K562 (cell line): ENCODE results near the gene MECR. TPM values are rescaled to one million over a fixed set of nuclear protein-coding genes. Genes with fewer than 3 reads are reported as not detected.
A peak's percentile ranks its signal among the peaks of the same experiment; 100 is the strongest.

Source experiments
- ATAC-seq: fragments of 200-7000 bp; cut with Tn5 transposase; 3 replicates; pipeline ENCODE4 v1.9.1; 2020; ENCODE audit warnings: moderate library complexity
- BruUV-seq: library from RNA; stranded (reverse); fragments of 400-500 nt; replicated peaks from 2 replicates; lab custom pipeline; 2021; lab: Mats Ljungman, UMichigan
- CTCF ChIA-PET: fragments of 300-600 bp; formaldehyde crosslinking; extraction: SDS; loops from one replicate; lab custom pipeline; 2021; ENCODE audit warnings: low intra/inter-chr PET ratio; lab: Yijun Ruan, JAX
- POLR2A ChIA-PET: fragments of 300-600, 350-650 bp; sonication (Branson Sonifier 250); formaldehyde crosslinking; extraction: SDS; loops from one replicate; lab custom pipeline; 2021; ENCODE audit warnings: antibody characterized with exemption, inconsistent platforms; lab: Yijun Ruan, JAX
- DNase-seq, 4 experiments: peaks; one replicate each; pipeline versions ENCODE4 v3.0.0 to v3.0.0-alpha.2; 2011 to 2018; ENCODE audit warnings: low spot score in 3 of 4, mixed read lengths in 3 of 4; ENCODE audit errors: extremely low read depth in 1 of 4
- FAIRE-seq: peaks from 2 replicates; lab custom pipeline; 2011; peaks lifted over from hg19 to GRCh38; lab: Jason Lieb, UNC
- H2AFZ ChIP-seq: 2 replicates; pipeline ENCODE4 v1.6.0; 2011; ENCODE audit warnings: low read depth, low read length, control low read depth, inconsistent platforms
- H3K27ac ChIP-seq: fragments of 200-600 bp; 3 replicates; pipeline ENCODE4 v1.8.0; 2011; ENCODE audit warnings: low read depth, mild to moderate bottlenecking, control low read depth, inconsistent platforms, low read length, moderate library complexity, mixed read lengths; ENCODE audit errors: extremely low read depth
- H3K27me3 ChIP-seq, 2 experiments: fragments of 300-600 bp in 1 of 2; 2 replicates in 1 of 2; 3 replicates in 1 of 2; pipeline versions ENCODE4 v1.6.0 to v1.8.0; 2011; ENCODE audit warnings: inconsistent platforms in 2 of 2, low read length in 2 of 2, mild to moderate bottlenecking in 1 of 2, mixed read lengths in 1 of 2, moderate library complexity in 1 of 2; ENCODE audit not compliant: control insufficient read depth in 2 of 2, insufficient read depth in 2 of 2
- H3K36me3 ChIP-seq: fragments of 300-600 bp; 3 replicates; pipeline ENCODE4 v1.8.0; 2011; ENCODE audit warnings: mild to moderate bottlenecking, low read length, inconsistent platforms; ENCODE audit not compliant: control insufficient read depth, insufficient read depth
- H3K4me1 ChIP-seq, 2 experiments: fragments of 200-600 bp in 1 of 2; replicated peaks in 1 of 2; 2 replicates in 1 of 2; 3 replicates in 1 of 2; pipeline versions ENCODE4 v1.5.1 to v1.8.0; 2011; ENCODE audit warnings: inconsistent platforms in 2 of 2, low read length in 2 of 2, mild to moderate bottlenecking in 1 of 2, mixed read lengths in 1 of 2, moderate library complexity in 1 of 2; ENCODE audit not compliant: control insufficient read depth in 2 of 2, insufficient read depth in 2 of 2
- H3K4me2 ChIP-seq: 2 replicates; pipeline ENCODE4 v1.6.1; 2011; ENCODE audit warnings: low read length, control low read depth, inconsistent platforms, mixed read lengths; ENCODE audit not compliant: insufficient read depth
- H3K4me3 ChIP-seq: fragments of 200-600 bp; sonication (generic), shearing (Covaris generic); 2 replicates; pipeline ENCODE4 v1.5.1; 2016; ENCODE audit warnings: control low read depth, inconsistent platforms
- H3K79me2 ChIP-seq: fragments of 200-600 bp; 3 replicates; pipeline ENCODE4 v1.8.0; 2011; ENCODE audit warnings: low read length, inconsistent platforms; ENCODE audit not compliant: control insufficient read depth, insufficient read depth
- H3K9ac ChIP-seq, 2 experiments: 2 replicates each; pipeline versions ENCODE4 v1.6.0 to v1.6.1; 2011; ENCODE audit warnings: low read depth in 2 of 2, low read length in 2 of 2, control low read depth in 1 of 2, inconsistent platforms in 1 of 2, mild to moderate bottlenecking in 1 of 2, mixed read lengths in 1 of 2; ENCODE audit not compliant: insufficient read depth in 1 of 2
- H3K9me1 ChIP-seq: one replicate; pipeline ENCODE4 v1.6.0; 2011; ENCODE audit warnings: inconsistent platforms, mild to moderate bottlenecking, low read length, moderate library complexity; ENCODE audit not compliant: control insufficient read depth, insufficient read depth
- H3K9me3 ChIP-seq: replicated peaks from 2 replicates; pipeline ENCODE4 v1.5.1; 2011; ENCODE audit warnings: low read depth, low read length, inconsistent platforms; ENCODE audit not compliant: control insufficient read depth, insufficient read depth
- H4K20me1 ChIP-seq: replicated peaks from 2 replicates; pipeline ENCODE4 v1.6.1; 2011; ENCODE audit warnings: low read length, inconsistent platforms, mixed read lengths; ENCODE audit not compliant: control insufficient read depth, insufficient read depth
- CXXC5 ChIP-seq: fragments of 250-450 bp; sonication (Bioruptor Pico); IDR thresholded peaks from 2 replicates; pipeline ENCODE4 v1.8.0; 2022; ENCODE audit warnings: inconsistent platforms, mild to moderate bottlenecking, moderate library complexity
- HDAC6 ChIP-seq: IDR thresholded peaks from 2 replicates; pipeline ENCODE4 v1.6.1; 2012; ENCODE audit warnings: low read depth, mild to moderate bottlenecking, control low read depth, inconsistent platforms, low read length, moderate library complexity
- KLF16 ChIP-seq: IDR thresholded peaks from 2 replicates; pipeline ENCODE4 v1.6.1; 2016; ENCODE audit warnings: antibody characterized with exemption
- LEF1 ChIP-seq: fragments of 450-650 bp; IDR thresholded peaks from 2 replicates; pipeline ENCODE4 v1.6.1; 2016; ENCODE audit warnings: mild to moderate bottlenecking
- NFXL1 ChIP-seq: fragments of 450-650 bp; formaldehyde crosslinking; IDR thresholded peaks from 2 replicates; pipeline ENCODE4 v1.4.0; 2021; ENCODE audit warnings: mild to moderate bottlenecking
- SIRT6 ChIP-seq: IDR thresholded peaks from one replicate; pipeline ENCODE4 v1.6.1; 2012; ENCODE audit warnings: low read depth, mild to moderate bottlenecking, control low read depth, inconsistent platforms, low read length, moderate library complexity
- ZNF3 ChIP-seq: fragments of 250-450 bp; sonication (Bioruptor Pico); IDR thresholded peaks from 2 replicates; pipeline ENCODE4 v1.5.0; 2021; ENCODE audit warnings: mild to moderate bottlenecking, moderate library complexity
- ZNF57 ChIP-seq: fragments of 450-650 bp; formaldehyde crosslinking; IDR thresholded peaks from 2 replicates; pipeline ENCODE4 v1.4.0; 2020; ENCODE audit warnings: mild to moderate bottlenecking, moderate library complexity
- ZNF778 ChIP-seq: fragments of 450-650 bp; formaldehyde crosslinking; IDR thresholded peaks from 2 replicates; pipeline ENCODE4 v1.4.0; 2020; ENCODE audit warnings: mild to moderate bottlenecking, moderate library complexity
- WGBS: fragments of 100-300 bp; shearing (Covaris generic); methylation state at CpG from one replicate; pipeline ENCODE4 v1.1.6; 2016; ENCODE audit warnings: low coverage, mixed read lengths; ENCODE audit not compliant: insufficient coverage; ENCODE audit errors: missing lambda C conversion rate; 5-methylcytosine and 5-hydroxymethylcytosine counted together
- in situ Hi-C: fragments of 300-500 bp; cut with MboI; formaldehyde crosslinking; loops from 4 replicates; pipeline ENCODE4 v1.15.0; 2018; ENCODE audit warnings: inconsistent platforms, mixed read lengths
- intact Hi-C: fragments of 100-400 bp; cut with micrococcal nuclease; formaldehyde crosslinking; loops from 2 replicates; pipeline ENCODE4 v1.14.2; 2022
- polyA plus RNA-seq, 8 experiments: library from polyadenylated mRNA; depleted of rRNA in 4 of 8; stranded (reverse) in 5 of 8; unstranded in 3 of 8; fragments of >200 nt; fragmentation: Nextera tagmentation in 2 of 8; fragmentation: Illumina TruSeq in 1 of 8; extraction: Ambion mirVana in 2 of 8; extraction: Trizol in 1 of 8; gene quantifications; 2 replicates each; pipeline versions ENCODE4 v1.2.1 to v1.2.3, GENCODE V29; 2011 to 2014; ENCODE audit warnings: inconsistent platforms in 1 of 8, missing spikeins in 1 of 8
- total RNA-seq, 7 experiments: library from RNA; depleted of rRNA in 6 of 7; stranded (reverse); fragments of >200 nt in 6 of 7; fragmentation: Illumina TruSeq in 2 of 7; extraction: Trizol in 2 of 7; gene quantifications; 2 replicates each; pipeline versions ENCODE4 v1.2.1 to v1.2.3, GENCODE V29; 2011 to 2021; ENCODE audit warnings: low replicate concordance in 1 of 7
- TF ChIP-seq, protein P1 (sequence below), 2 experiments: fragments of 450-650 bp; IDR thresholded peaks; 2 replicates each; pipeline ENCODE4 v1.6.1; 2018; ENCODE audit warnings: mild to moderate bottlenecking in 2 of 2, low read depth in 1 of 2; ENCODE audit not compliant: partially characterized antibody in 2 of 2
- TF ChIP-seq, protein P2 (sequence below), 2 experiments: fragments of 450-650 bp; formaldehyde crosslinking in 1 of 2; IDR thresholded peaks; 2 replicates each; pipeline versions ENCODE4 v1.4.0 to v1.6.1; 2014 to 2020; ENCODE audit warnings: mild to moderate bottlenecking in 2 of 2, borderline replicate concordance in 1 of 2, low read depth in 1 of 2

MECR gene
- total and polyA plus RNA-seq, 9 of the 15 experiments (the other 6 are each of a cell fraction or from before 2014, with no cell fraction given), result 10.4 to 58.6 (median 42.9) TPM

DNA sequence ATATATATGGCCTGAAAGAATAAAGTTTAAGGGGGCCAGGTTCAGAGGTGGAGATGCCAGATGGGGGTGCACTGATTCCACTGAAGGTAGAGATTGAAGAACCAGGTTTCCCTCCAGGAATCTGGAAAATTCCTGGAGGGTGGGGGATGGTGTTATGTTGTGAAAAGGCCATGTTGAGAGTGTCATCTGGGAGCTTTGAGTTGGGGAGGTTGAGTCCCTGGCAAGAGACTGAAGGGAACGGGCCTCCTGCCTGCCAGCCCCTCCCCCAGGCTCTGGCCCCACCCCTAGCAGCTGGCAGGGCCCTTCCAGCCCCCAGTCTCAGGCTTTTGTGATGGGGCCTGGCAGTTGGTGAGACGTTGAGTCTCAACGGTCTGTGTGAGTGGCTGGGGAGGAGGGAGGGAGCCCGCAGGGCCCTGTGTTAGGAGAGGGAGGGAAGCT lies 9.7 kb upstream of the MECR start:
- H3K27me3 ChIP-seq, result peaks cover 31 to 44% of the 10 kb centered on the region in 2 experiments; a peak in 4 of 5 replicates
- CTCF ChIA-PET, result no interaction called here
- H2AFZ ChIP-seq, result no peak overlapping the region
- no peak overlapping the region for H3K4me3 ChIP-seq
- H3K4me1 ChIP-seq, result peaks cover 2 to 27% of the 10 kb centered on the region in 2 experiments; a peak in 3 of 5 replicates
- peaks cover 15% of the 10 kb centered on the region for H4K20me1 ChIP-seq
- in situ Hi-C loops, result no loop called here
- no peaks in the 10 kb centered on the region for H3K9me1 ChIP-seq
- no peaks in the 10 kb centered on the region for H3K79me2 ChIP-seq
- H3K4me2 ChIP-seq, result no peak overlapping the region
- no peak for ATAC-seq
- H3K9ac ChIP-seq, result no peak overlapping the region
- BruUV-seq, result no TSS peak
- intact Hi-C loops, result loop anchor here (5.0 kb wide), 1 partner anchor 1467 kb away; no protein-coding TSS in a partner anchor
- DNase-seq, result no peak
- POLR2A ChIA-PET, result interaction anchor here (0.7 to 1.1 kb wide), 2 partner anchors 10 to 33 kb away, joined by 4 to 5 read pairs; no protein-coding TSS in a partner anchor
- no peak overlapping the region for H3K27ac ChIP-seq
- no peaks in the 10 kb centered on the region for H3K36me3 ChIP-seq
- no peak for FAIRE-seq
- WGBS, result 0% methylated on average over 2 of the region's 4 CpGs
- no peaks in the 10 kb centered on the region for H3K9me3 ChIP-seq
- TF ChIP-seq ZNF3 (CRISPR knock-in tag) (no peak), NFXL1 (CRISPR knock-in tag) (no peak), ZNF778 (CRISPR knock-in tag) (no peak), ZNF57 (no peak), CXXC5 (CRISPR knock-in tag) (no peak), LEF1 (no peak), KLF16 (no peak), SIRT6 (no peak), HDAC6 (no peak)
- TF ChIP-seq, protein P1, sequence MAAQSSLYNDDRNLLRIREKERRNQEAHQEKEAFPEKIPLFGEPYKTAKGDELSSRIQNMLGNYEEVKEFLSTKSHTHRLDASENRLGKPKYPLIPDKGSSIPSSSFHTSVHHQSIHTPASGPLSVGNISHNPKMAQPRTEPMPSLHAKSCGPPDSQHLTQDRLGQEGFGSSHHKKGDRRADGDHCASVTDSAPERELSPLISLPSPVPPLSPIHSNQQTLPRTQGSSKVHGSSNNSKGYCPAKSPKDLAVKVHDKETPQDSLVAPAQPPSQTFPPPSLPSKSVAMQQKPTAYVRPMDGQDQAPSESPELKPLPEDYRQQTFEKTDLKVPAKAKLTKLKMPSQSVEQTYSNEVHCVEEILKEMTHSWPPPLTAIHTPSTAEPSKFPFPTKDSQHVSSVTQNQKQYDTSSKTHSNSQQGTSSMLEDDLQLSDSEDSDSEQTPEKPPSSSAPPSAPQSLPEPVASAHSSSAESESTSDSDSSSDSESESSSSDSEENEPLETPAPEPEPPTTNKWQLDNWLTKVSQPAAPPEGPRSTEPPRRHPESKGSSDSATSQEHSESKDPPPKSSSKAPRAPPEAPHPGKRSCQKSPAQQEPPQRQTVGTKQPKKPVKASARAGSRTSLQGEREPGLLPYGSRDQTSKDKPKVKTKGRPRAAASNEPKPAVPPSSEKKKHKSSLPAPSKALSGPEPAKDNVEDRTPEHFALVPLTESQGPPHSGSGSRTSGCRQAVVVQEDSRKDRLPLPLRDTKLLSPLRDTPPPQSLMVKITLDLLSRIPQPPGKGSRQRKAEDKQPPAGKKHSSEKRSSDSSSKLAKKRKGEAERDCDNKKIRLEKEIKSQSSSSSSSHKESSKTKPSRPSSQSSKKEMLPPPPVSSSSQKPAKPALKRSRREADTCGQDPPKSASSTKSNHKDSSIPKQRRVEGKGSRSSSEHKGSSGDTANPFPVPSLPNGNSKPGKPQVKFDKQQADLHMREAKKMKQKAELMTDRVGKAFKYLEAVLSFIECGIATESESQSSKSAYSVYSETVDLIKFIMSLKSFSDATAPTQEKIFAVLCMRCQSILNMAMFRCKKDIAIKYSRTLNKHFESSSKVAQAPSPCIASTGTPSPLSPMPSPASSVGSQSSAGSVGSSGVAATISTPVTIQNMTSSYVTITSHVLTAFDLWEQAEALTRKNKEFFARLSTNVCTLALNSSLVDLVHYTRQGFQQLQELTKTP (IDR thresholded peaks at IDR 0.05; ENCODE audit: low read depth in 1 of 2, partially characterized antibody in 2 of 2), result no peak
- TF ChIP-seq, protein P2, sequence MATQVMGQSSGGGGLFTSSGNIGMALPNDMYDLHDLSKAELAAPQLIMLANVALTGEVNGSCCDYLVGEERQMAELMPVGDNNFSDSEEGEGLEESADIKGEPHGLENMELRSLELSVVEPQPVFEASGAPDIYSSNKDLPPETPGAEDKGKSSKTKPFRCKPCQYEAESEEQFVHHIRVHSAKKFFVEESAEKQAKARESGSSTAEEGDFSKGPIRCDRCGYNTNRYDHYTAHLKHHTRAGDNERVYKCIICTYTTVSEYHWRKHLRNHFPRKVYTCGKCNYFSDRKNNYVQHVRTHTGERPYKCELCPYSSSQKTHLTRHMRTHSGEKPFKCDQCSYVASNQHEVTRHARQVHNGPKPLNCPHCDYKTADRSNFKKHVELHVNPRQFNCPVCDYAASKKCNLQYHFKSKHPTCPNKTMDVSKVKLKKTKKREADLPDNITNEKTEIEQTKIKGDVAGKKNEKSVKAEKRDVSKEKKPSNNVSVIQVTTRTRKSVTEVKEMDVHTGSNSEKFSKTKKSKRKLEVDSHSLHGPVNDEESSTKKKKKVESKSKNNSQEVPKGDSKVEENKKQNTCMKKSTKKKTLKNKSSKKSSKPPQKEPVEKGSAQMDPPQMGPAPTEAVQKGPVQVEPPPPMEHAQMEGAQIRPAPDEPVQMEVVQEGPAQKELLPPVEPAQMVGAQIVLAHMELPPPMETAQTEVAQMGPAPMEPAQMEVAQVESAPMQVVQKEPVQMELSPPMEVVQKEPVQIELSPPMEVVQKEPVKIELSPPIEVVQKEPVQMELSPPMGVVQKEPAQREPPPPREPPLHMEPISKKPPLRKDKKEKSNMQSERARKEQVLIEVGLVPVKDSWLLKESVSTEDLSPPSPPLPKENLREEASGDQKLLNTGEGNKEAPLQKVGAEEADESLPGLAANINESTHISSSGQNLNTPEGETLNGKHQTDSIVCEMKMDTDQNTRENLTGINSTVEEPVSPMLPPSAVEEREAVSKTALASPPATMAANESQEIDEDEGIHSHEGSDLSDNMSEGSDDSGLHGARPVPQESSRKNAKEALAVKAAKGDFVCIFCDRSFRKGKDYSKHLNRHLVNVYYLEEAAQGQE (IDR thresholded peaks at IDR 0.05; ENCODE audit: borderline replicate concordance), result peak; percentile 40; the same call in 1 of the 2 replicates
- TF ChIP-seq, protein P2 (CRISPR knock-in tag; IDR thresholded peaks at IDR 0.05; ENCODE audit: low read depth), result no peak
